ENCODE results near the gene PDE2A.
"Not testable (repeated sequence)": the region's sequence is repeated elsewhere in the genome, so short reads cannot be mapped to it uniquely, and the experiment has no call there.

PDE2A gene

GRCh38 chr11:72573855-72574445 is 100.3 kb downstream of the PDE2A start:
- no peak for DNase-seq

- no peak for DNase-seq
Observed at GRCh38 chr11:72573072-72573854, 101.0 kb downstream of the PDE2A start.

- not testable (repeated sequence) for DNase-seq
Observed at GRCh38 chr11:72572540-72572939, 101.7 kb downstream of the PDE2A start.

GRCh38 chr11:72570893-72571661 is 103.1 kb downstream of the PDE2A start:
- DNase-seq = no peak

GRCh38 chr11:72569966-72570892 is 104.0 kb downstream of the PDE2A start:
- DNase-seq = no peak

GRCh38 chr11:72568861-72569260 is 105.4 kb downstream of the PDE2A start:
- no peak for DNase-seq

- DNase-seq = no peak
Observed at GRCh38 chr11:72562431-72562830, 111.8 kb downstream of the PDE2A start.

- DNase-seq = no peak
Observed at GRCh38 chr11:72561856-72562255, 112.4 kb downstream of the PDE2A start.

GRCh38 chr11:72560864-72561263 is 113.4 kb downstream of the PDE2A start:
- not testable (repeated sequence) for DNase-seq

GRCh38 chr11:72556433-72556832 is 117.8 kb downstream of the PDE2A start:
- no peak for DNase-seq

GRCh38 chr11:72555014-72555522 is 119.2 kb downstream of the PDE2A start:
- not testable (repeated sequence) for DNase-seq

- DNase-seq = no peak
Observed at GRCh38 chr11:72553706-72554105, 120.5 kb downstream of the PDE2A start.

- no peak for DNase-seq
Observed at GRCh38 chr11:72552399-72552910, 121.8 kb downstream of the PDE2A start.

GRCh38 chr11:72551571-72551970 is 122.7 kb downstream of the PDE2A start:
- no peak for DNase-seq

GRCh38 chr11:72548463-72548862 is 125.8 kb downstream of the PDE2A start:
- DNase-seq = no peak

GRCh38 chr11:72546866-72547265 is 127.4 kb downstream of the PDE2A start:
- DNase-seq = no peak

GRCh38 chr11:72544589-72544988 is 129.6 kb downstream of the PDE2A start:
- DNase-seq = no peak

- DNase-seq = no peak
Observed at GRCh38 chr11:72543849-72544542, 130.2 kb downstream of the PDE2A start.

GRCh38 chr11:72541257-72541974 is 132.8 kb downstream of the PDE2A start:
- no peak for DNase-seq

- DNase-seq = no peak
Observed at GRCh38 chr11:72537051-72537450, 137.2 kb downstream of the PDE2A start.

- DNase-seq = no peak
Observed at GRCh38 chr11:72535194-72535547, 139.1 kb downstream of the PDE2A start.
